ENCODE data around the gene SCP2D1. TPM values are rescaled to one million over a fixed set of nuclear protein-coding genes. Genes with fewer than 3 reads are reported as not detected.

Gene SCP2D1
- total RNA-seq, 1 experiment from 2014 or later = not detected

DNA sequence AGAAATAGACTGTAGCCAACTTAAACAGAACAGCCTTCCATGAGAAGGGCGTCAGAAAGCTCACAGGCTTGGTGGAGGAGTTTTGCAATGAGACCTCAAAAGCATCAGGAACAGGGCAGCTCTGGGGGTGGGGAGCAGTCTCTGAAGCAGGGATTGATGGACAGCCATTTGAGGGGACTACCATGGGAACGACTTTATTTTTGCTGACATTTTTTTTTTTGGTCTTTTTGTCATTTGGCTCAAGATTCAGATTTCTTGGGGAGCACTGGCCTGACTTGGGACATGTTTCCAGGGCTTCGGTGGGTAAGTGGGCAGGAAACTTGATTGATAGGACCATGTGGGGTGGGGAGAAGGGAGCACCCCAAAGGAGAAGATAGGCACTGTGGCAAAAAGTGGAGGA is 32.1 kb upstream of the SCP2D1 start:
- Histone ChIP-seq H3K4me2 (ENCODE audit: low read length) (no peak overlapping the region), H3K4me1 (ENCODE audit: control insufficient read depth in 1 of 2, insufficient read depth in 2 of 2, low read length in 2 of 2) (no peaks in the 10 kb centered on the region), H3K27ac (ENCODE audit: low read depth, low read length) (no peak overlapping the region), H3K27me3 (ENCODE audit: insufficient read depth, low read length) (0 out of 2 replicates have a peak, but pooled peaks cover 16% of the 10 kb centered on the region), H3K9ac (ENCODE audit: low read length) (no peak overlapping the region), H3K4me3 (replicated peaks in 1 of 2; ENCODE audit: low read depth in 1 of 2, low read length in 2 of 2) (no peak overlapping the region), H3K36me3 (ENCODE audit: control insufficient read depth in 1 of 2, insufficient read depth in 2 of 2, low read length in 2 of 2) (no peaks in the 10 kb centered on the region), H2AFZ (ENCODE audit: low read depth, low read length, poor library complexity, severe bottlenecking) (no peak overlapping the region), H4K20me1 (ENCODE audit: insufficient read depth) (no peaks in the 10 kb centered on the region), H3K79me2 (ENCODE audit: insufficient read depth, low read length) (no peaks in the 10 kb centered on the region), H3K9me2 (ENCODE audit: insufficient read depth) (no peaks in the 10 kb centered on the region), H3K9me3 (ENCODE audit: control insufficient read depth in 1 of 2, insufficient read depth in 1 of 2, low read depth in 1 of 2, low read length in 2 of 2) (no peaks in the 10 kb centered on the region)
- TF ChIP-seq, protein P1, sequence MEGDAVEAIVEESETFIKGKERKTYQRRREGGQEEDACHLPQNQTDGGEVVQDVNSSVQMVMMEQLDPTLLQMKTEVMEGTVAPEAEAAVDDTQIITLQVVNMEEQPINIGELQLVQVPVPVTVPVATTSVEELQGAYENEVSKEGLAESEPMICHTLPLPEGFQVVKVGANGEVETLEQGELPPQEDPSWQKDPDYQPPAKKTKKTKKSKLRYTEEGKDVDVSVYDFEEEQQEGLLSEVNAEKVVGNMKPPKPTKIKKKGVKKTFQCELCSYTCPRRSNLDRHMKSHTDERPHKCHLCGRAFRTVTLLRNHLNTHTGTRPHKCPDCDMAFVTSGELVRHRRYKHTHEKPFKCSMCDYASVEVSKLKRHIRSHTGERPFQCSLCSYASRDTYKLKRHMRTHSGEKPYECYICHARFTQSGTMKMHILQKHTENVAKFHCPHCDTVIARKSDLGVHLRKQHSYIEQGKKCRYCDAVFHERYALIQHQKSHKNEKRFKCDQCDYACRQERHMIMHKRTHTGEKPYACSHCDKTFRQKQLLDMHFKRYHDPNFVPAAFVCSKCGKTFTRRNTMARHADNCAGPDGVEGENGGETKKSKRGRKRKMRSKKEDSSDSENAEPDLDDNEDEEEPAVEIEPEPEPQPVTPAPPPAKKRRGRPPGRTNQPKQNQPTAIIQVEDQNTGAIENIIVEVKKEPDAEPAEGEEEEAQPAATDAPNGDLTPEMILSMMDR (IDR thresholded peaks at IDR 0.05 in 2 of 3, conservative IDR thresholded peaks at IDR 0.05 in 1 of 3; ENCODE audit: borderline replicate concordance in 1 of 3, insufficient read depth in 1 of 3, low read depth in 2 of 3, low read length in 2 of 3) = no peak
- TF ChIP-seq EZH2 (IDR thresholded peaks at IDR 0.05) (no peak), JUND (IDR thresholded peaks at IDR 0.05) (no peak), FOSL1 (IDR thresholded peaks at IDR 0.05; ENCODE audit: low read depth) (no peak), RAD21 (IDR thresholded peaks at IDR 0.05; ENCODE audit: low read depth) (no peak), CEBPB (IDR thresholded peaks at IDR 0.05; ENCODE audit: low read depth) (no peak), SRF (IDR thresholded peaks at IDR 0.05; ENCODE audit: low read depth) (no peak), POLR2A (IDR thresholded peaks at IDR 0.05; ENCODE audit: borderline replicate concordance, extremely low read depth, insufficient read depth, insufficient read length) (no peak), CBX3 (IDR thresholded peaks at IDR 0.05; ENCODE audit: low read depth) (no peak), ELF1 (IDR thresholded peaks at IDR 0.05; ENCODE audit: borderline replicate concordance, low read depth) (no peak), EZH2phosphoT487 (IDR thresholded peaks at IDR 0.05; ENCODE audit: borderline replicate concordance) (no peak), ZFX (IDR thresholded peaks at IDR 0.05) (no peak), TCF7L2 (IDR thresholded peaks at IDR 0.05; ENCODE audit: borderline replicate concordance, extremely low read depth, insufficient read depth, insufficient read length) (no peak), YY1 (IDR thresholded peaks at IDR 0.05; ENCODE audit: extremely low read depth, insufficient replicate concordance, low read depth, low read length) (no peak), ZBTB33 (IDR thresholded peaks at IDR 0.05; ENCODE audit: extremely low read depth, insufficient replicate concordance, low read length) (no peak), SIN3A (IDR thresholded peaks at IDR 0.05; ENCODE audit: low read depth) (no peak)
- TF ChIP-seq, protein P2, sequence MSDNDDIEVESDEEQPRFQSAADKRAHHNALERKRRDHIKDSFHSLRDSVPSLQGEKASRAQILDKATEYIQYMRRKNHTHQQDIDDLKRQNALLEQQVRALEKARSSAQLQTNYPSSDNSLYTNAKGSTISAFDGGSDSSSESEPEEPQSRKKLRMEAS (IDR thresholded peaks at IDR 0.05) = no peak
- TF ChIP-seq, protein P3, sequence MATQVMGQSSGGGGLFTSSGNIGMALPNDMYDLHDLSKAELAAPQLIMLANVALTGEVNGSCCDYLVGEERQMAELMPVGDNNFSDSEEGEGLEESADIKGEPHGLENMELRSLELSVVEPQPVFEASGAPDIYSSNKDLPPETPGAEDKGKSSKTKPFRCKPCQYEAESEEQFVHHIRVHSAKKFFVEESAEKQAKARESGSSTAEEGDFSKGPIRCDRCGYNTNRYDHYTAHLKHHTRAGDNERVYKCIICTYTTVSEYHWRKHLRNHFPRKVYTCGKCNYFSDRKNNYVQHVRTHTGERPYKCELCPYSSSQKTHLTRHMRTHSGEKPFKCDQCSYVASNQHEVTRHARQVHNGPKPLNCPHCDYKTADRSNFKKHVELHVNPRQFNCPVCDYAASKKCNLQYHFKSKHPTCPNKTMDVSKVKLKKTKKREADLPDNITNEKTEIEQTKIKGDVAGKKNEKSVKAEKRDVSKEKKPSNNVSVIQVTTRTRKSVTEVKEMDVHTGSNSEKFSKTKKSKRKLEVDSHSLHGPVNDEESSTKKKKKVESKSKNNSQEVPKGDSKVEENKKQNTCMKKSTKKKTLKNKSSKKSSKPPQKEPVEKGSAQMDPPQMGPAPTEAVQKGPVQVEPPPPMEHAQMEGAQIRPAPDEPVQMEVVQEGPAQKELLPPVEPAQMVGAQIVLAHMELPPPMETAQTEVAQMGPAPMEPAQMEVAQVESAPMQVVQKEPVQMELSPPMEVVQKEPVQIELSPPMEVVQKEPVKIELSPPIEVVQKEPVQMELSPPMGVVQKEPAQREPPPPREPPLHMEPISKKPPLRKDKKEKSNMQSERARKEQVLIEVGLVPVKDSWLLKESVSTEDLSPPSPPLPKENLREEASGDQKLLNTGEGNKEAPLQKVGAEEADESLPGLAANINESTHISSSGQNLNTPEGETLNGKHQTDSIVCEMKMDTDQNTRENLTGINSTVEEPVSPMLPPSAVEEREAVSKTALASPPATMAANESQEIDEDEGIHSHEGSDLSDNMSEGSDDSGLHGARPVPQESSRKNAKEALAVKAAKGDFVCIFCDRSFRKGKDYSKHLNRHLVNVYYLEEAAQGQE (IDR thresholded peaks at IDR 0.05; ENCODE audit: low read depth) = no peak
- CTCF ChIA-PET = no interaction called here
- POLR2A ChIA-PET = no interaction called here
- no TSS peak for BruUV-seq (replicated peaks)
- DNase-seq (ENCODE audit: low read depth, low spot score) = no peak
- ATAC-seq = no peak
- intact Hi-C loops (cut with micrococcal nuclease) = no loop called here
- RAD21 ChIA-PET (ENCODE audit: low non-redundant PET in 1 of 2, low total read pairs in 2 of 2, uncharacterized antibody in 2 of 2, unreplicated experiment in 2 of 2) = no interaction called here
